Stomach (tissue), 9 donors: ENCODE measurements around the gene CEP164. TPM values are rescaled to one million over a fixed set of nuclear protein-coding genes. Genes with fewer than 3 reads are reported as not detected.
"Not testable (repeated sequence)": the region's sequence is repeated elsewhere in the genome, so short reads cannot be mapped to it uniquely, and the experiment has no call there.

ENCODE experiments used
- DNase-seq, 2 donors: peaks; one replicate each; pipeline versions ENCODE4 v3.0.0 to v3.0.0-alpha.2; 2013 to 2019
- H3K27ac ChIP-seq, 5 donors: fragments of 200-600 bp in 4 of 5; sonication (generic) in 4 of 5; one replicate each; pipeline ENCODE4 v1.5.1; 2013 to 2019; ENCODE audit warnings: mild to moderate bottlenecking in 1 of 5, moderate library complexity in 1 of 5
- H3K27me3 ChIP-seq, 3 donors: fragments of 200-600 bp; sonication (generic); one replicate each; pipeline ENCODE4 v1.5.1; 2017 to 2019; ENCODE audit warnings: mixed run types in 1 of 3
- H3K36me3 ChIP-seq, 4 donors: fragments of 200-600 bp; sonication (generic); 1 replicate in 3 of 4; 2 replicates in 1 of 4; pipeline ENCODE4 v1.5.1; 2016 to 2019
- H3K4me1 ChIP-seq, 4 donors: fragments of 200-600 bp; sonication (generic); one replicate each; pipeline ENCODE4 v1.5.1; 2016 to 2019
- H3K4me3 ChIP-seq, 4 donors: fragments of 200-600 bp; sonication (generic) in 3 of 4; one replicate each; pipeline ENCODE4 v1.5.1; 2016 to 2019; ENCODE audit warnings: mild to moderate bottlenecking in 1 of 4
- H3K9me3 ChIP-seq, 4 donors: fragments of 200-600 bp; sonication (generic); one replicate each; pipeline ENCODE4 v1.5.1; 2016 to 2019
- EP300 ChIP-seq: sonication (generic); formaldehyde crosslinking; IDR thresholded peaks from one replicate; pipeline ENCODE4 v1.6.1; 2017; ENCODE audit warnings: antibody characterized with exemption
- POLR2A ChIP-seq, 4 donors: fragments of 450-650 bp; IDR thresholded peaks; one replicate each; pipeline ENCODE4 v1.6.1; 2016; ENCODE audit warnings: antibody characterized with exemption in 4 of 4, control low read depth in 2 of 4, mild to moderate bottlenecking in 1 of 4, moderate library complexity in 1 of 4
- POLR2AphosphoS5 ChIP-seq, 3 donors: sonication (generic); formaldehyde crosslinking; IDR thresholded peaks; one replicate each; pipeline ENCODE4 v1.6.1; 2016; ENCODE audit warnings: antibody characterized with exemption in 3 of 3
- WGBS, 5 donors: extraction: QIAGEN DNeasy Blood & Tissue Kit in 3 of 5; methylation state at CpG; one replicate each; pipeline versions ENCODE4 v1.1.5 to v1.1.7; 2013 to 2018; 5-methylcytosine and 5-hydroxymethylcytosine counted together
- intact Hi-C: fragments of 100-400 bp; cut with DNase I; formaldehyde crosslinking; loops from one replicate; pipeline ENCODE4 v1.15.1; 2023; ENCODE audit warnings: low total_unique reads
- polyA plus RNA-seq, 3 donors: library from polyadenylated mRNA; stranded (reverse); fragments of 200-250 nt; gene quantifications; one replicate each; pipeline ENCODE4 v1.2.3, GENCODE V29; 2013
- total RNA-seq, 5 donors: library from RNA; depleted of rRNA; stranded (reverse); fragments of >200 nt; gene quantifications; one replicate each; pipeline versions ENCODE4 v1.1.0 to v1.2.3, GENCODE V29; 2014 to 2016
- TF ChIP-seq, protein P1 (sequence below), 7 experiments: fragments of 450-650 bp in 4 of 7; fragments of 200-600 bp in 3 of 7; sonication (generic) in 3 of 7; IDR thresholded peaks; one replicate each; pipeline ENCODE4 v1.5.1; 2016 to 2019; ENCODE audit warnings: antibody characterized with exemption in 7 of 7, control low read depth in 2 of 7, mild to moderate bottlenecking in 1 of 7
- donor health status: healthy with polysubstance abuse.
- donor health status: Bipolar disorder and iron deficiency.
- donor health status: healthy.

CEP164 gene
- total and polyA plus RNA-seq, 8 donors = 9.5 to 40.9 (median 16.9) TPM

DNA sequence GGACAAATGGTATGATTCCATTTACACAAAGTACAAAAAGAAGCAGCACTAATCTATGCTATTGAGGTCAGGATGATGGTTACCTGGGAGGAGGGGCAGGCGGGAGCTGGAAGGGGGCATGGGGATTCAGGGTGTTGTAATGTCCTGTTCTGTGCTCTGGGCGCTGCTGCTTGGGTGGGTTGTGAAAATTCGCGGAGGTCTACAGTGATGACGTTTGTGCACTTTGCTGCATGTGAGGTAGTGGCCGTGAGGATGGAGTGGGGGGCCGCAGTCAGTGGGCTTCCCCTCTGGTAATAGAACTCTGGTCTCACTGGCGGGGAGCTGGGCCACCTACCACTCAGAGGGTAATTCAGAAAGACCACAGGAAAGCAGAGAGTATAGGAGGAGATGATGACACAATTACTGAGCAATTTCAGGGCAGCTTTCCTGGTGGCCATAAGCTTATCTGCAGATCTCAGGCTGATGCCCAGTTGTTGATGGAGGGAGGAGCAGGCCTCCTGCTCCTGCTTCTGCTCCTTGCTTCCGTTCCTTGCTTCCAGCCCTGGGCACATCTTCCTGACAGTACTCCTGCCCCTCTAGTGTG lies 121.5 kb downstream of the CEP164 start:
- Histone ChIP-seq H3K4me1 (peaks cover 0 to 2% (median 0%) of the 10 kb centered on the region in 4 donors), H3K27me3 (peaks cover 0 to 22% (median 1%) of the 10 kb centered on the region in 3 donors), H3K9me3 (peaks cover 0 to 13% (median 6%) of the 10 kb centered on the region in 4 donors), H3K27ac (no peak overlapping the region), H3K4me3 (no peak overlapping the region), H3K36me3 (peaks cover 0 to 13% (median 0%) of the 10 kb centered on the region in 4 donors)
- no peak for DNase-seq
- 80 to 95% (median 83%) methylated on average over 9 of the region's 9 CpGs for WGBS, 5 donors
- intact Hi-C loops = no loop called here
- TF ChIP-seq EP300 (no peak), POLR2AphosphoS5 (IDR thresholded peaks at IDR 0.05) (no peak), POLR2A (IDR thresholded peaks at IDR 0.05) (no peak)
- TF ChIP-seq, protein P1, sequence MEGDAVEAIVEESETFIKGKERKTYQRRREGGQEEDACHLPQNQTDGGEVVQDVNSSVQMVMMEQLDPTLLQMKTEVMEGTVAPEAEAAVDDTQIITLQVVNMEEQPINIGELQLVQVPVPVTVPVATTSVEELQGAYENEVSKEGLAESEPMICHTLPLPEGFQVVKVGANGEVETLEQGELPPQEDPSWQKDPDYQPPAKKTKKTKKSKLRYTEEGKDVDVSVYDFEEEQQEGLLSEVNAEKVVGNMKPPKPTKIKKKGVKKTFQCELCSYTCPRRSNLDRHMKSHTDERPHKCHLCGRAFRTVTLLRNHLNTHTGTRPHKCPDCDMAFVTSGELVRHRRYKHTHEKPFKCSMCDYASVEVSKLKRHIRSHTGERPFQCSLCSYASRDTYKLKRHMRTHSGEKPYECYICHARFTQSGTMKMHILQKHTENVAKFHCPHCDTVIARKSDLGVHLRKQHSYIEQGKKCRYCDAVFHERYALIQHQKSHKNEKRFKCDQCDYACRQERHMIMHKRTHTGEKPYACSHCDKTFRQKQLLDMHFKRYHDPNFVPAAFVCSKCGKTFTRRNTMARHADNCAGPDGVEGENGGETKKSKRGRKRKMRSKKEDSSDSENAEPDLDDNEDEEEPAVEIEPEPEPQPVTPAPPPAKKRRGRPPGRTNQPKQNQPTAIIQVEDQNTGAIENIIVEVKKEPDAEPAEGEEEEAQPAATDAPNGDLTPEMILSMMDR (IDR thresholded peaks at IDR 0.05) = no peak

DNA sequence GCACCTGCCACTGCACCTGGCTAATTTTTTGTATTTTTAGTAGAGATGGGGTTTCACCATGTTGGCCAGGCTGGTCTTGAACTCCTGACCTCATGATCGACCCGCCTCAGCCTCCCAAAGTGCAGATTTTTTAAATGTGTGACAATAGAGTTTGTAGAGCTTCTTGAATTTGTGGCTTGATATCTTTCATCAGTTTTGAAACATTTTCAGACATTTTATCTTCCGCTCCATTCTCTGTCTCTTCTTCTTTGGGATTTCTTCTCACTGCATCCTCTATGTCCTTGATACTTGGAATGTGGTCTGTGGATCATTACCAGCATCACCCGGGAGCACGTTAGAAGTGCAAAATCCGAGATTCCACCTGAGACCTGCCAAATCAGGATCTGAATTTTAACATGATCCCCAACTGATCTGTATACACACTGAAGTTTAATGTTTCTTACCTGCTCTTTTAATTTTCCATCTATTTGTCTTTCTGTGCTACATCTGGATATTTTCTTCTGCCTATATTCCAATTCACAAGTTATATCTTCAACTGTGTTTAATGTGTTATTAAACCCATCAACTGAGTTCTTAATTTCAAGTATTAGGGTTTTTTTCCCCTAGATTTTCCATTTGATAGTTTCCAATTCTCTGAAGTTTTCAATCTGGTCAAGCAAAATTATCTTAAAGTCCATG lies 126.4 kb downstream of the CEP164 start:
- 91 to 94% (median 91%) methylated on average over 6 of the region's 6 CpGs for WGBS, 5 donors
- Histone ChIP-seq H3K27me3 (peaks cover 0 to 9% (median 0%) of the 10 kb centered on the region in 3 donors), H3K27ac (no peak overlapping the region), H3K36me3 (peaks cover 0 to 31% (median 0%) of the 10 kb centered on the region in 4 donors), H3K4me1 (no peaks in the 10 kb centered on the region), H3K9me3 (peaks cover 0 to 23% (median 10%) of the 10 kb centered on the region in 4 donors), H3K4me3 (no peak overlapping the region)
- intact Hi-C loops = no loop called here
- TF ChIP-seq, protein P1 (IDR thresholded peaks at IDR 0.05) = no peak
- TF ChIP-seq EP300 (no peak), POLR2AphosphoS5 (IDR thresholded peaks at IDR 0.05) (no peak), POLR2A (IDR thresholded peaks at IDR 0.05) (no peak)
- no peak for DNase-seq

DNA sequence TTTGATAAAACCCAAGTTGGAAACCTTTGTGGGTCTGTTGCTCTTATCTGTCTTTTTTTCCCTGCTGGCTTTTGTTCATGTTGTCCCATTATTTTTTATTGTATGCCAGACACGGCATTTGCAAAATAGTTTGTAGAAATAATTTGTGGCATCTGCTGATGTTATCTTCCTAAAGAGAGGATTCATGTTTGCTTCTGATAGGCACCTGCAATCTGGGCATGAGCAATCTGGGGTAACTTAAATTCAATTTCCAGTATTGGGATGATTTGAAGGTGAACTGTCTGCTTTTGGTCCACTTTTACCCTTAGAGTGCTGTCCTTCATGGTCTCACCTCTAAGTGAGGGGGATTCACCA lies 126.9 kb downstream of the CEP164 start:
- 61 to 83% (median 70%) methylated on average over 1 of the region's 1 CpG for WGBS, 5 donors
- intact Hi-C loops = no loop called here
- H3K4me3 ChIP-seq = no peak overlapping the region
- H3K4me1 ChIP-seq = no peaks in the 10 kb centered on the region
- H3K27me3 ChIP-seq = peaks cover 0 to 9% (median 0%) of the 10 kb centered on the region in 3 donors
- H3K36me3 ChIP-seq = peaks cover 0 to 26% (median 0%) of the 10 kb centered on the region in 4 donors
- TF ChIP-seq EP300 (no peak), POLR2A (IDR thresholded peaks at IDR 0.05) (no peak)
- TF ChIP-seq, protein P1 (IDR thresholded peaks at IDR 0.05) = no peak
- H3K27ac ChIP-seq = no peak overlapping the region
- H3K9me3 ChIP-seq = peaks cover 0 to 23% (median 10%) of the 10 kb centered on the region in 4 donors
- no peak for DNase-seq

DNA sequence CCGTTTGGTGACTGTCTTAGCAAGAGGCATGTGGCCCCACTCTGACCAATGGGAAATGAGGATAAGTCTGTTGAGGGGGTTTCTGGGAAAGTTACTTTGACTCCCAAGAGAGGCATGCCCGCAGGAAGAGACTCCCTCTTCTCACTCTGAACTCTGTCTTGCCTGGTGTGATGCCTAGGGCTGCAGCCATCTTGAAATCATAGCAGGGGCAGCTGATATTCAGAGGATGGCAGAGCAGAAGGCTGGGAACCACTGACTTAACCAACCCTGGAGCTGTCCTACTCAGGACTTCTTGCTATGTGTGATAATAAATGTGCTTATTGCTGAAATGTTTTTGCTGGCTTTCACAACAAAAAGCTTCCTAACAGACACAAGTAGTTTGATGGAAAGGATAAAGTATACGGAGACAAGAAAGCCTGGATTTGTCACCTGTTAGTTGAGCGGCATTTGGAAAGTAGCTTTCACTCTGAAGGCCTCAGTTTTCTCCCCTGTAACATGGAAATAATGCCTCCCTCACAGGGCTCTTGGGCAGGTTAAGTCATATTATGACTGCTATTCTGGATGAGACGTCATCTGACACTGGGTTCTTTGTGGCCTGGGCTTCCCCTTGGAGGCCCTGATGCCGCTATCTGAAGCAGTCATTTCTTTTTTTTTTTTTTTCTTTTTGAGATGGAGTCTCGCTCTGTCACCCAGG lies 128.5 kb downstream of the CEP164 start:
- H3K36me3 ChIP-seq = peaks cover 0 to 26% (median 0%) of the 10 kb centered on the region in 4 donors
- 81 to 88% (median 85%) methylated on average over 7 of the region's 7 CpGs for WGBS, 5 donors

DNA sequence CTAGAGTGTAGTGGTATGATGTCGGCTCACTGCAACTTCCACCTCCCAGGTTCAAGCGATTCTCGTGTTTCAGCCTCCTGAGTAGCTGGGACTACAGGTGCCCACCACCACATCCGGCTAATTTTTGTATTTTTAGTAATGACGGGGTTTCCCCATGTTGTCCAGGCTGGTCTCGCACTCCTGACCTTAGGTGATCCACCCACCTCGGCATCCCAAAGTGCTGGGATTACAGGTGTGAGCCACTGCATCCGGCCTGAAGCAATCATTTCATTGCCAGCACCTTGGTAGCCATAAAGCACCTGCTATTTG lies 129.0 kb downstream of the CEP164 start:
- intact Hi-C loops, H3K27ac ChIP-seq, H3K4me3 ChIP-seq, DNase-seq, H3K4me1 ChIP-seq, H3K27me3 ChIP-seq: not testable (repeated sequence)
- 75 to 89% (median 83%) methylated on average over 8 of the region's 8 CpGs for WGBS, 5 donors
- Histone ChIP-seq H3K9me3 (peaks cover 0 to 23% (median 10%) of the 10 kb centered on the region in 4 donors), H3K36me3 (peaks cover 0 to 26% (median 0%) of the 10 kb centered on the region in 4 donors)

More for the DNA sequence above, 128.5 kb downstream of the CEP164 start:
- TF ChIP-seq, protein P1 (IDR thresholded peaks at IDR 0.05) = no peak
- TF ChIP-seq EP300 (no peak), POLR2AphosphoS5 (IDR thresholded peaks at IDR 0.05) (no peak), POLR2A (IDR thresholded peaks at IDR 0.05) (no peak)
- H3K9me3 ChIP-seq = peaks cover 0 to 23% (median 10%) of the 10 kb centered on the region in 4 donors
- no peaks in the 10 kb centered on the region for H3K4me1 ChIP-seq
- intact Hi-C loops = no loop called here
- peaks cover 0 to 9% (median 0%) of the 10 kb centered on the region in 3 donors for H3K27me3 ChIP-seq
- H3K4me3 ChIP-seq = no peak overlapping the region
- H3K27ac ChIP-seq = no peak overlapping the region
- DNase-seq = no peak
